Measurements from ENCODE around the gene OR2F2.

OR2F2 gene

GRCh38 chr7:143979998-143980397 lies 45.0 kb downstream of the OR2F2 start:
- DNase-seq, result no peak

- DNase-seq, result no peak
These were observed 45.9 kb downstream of the OR2F2 start for GRCh38 chr7:143980746-143981510.

- DNase-seq, result no peak
These were observed 48.9 kb downstream of the OR2F2 start for GRCh38 chr7:143983960-143984359.

All from activated CD4-positive, alpha-beta T cell treated with anti-CD3 and anti-CD28 coated beads, Interleukin-2, amount 50 U/mL, for 4 hours (primary cell).